Measurements from ENCODE around the gene KIAA1549. TPM values are rescaled to one million over a fixed set of nuclear protein-coding genes. Genes with fewer than 3 reads are reported as not detected.

Gene KIAA1549
- total RNA-seq, 1 experiment from 2014 or later = 14.1 TPM

GRCh38 chr7:138872576-138872975, 108.6 kb downstream of the KIAA1549 start:
- no peak for TF ChIP-seq CTCF (IDR thresholded peaks at IDR 0.05)
- intact Hi-C loops (cut with micrococcal nuclease; ENCODE audit: unreplicated experiment) = no loop called here
- Histone ChIP-seq H3K9me3 (ENCODE audit: control insufficient read depth, insufficient read depth, low read depth, low read length) (no peaks in the 10 kb centered on the region), H3K36me3 (ENCODE audit: control insufficient read depth, insufficient read depth, low read length) (no peaks in the 10 kb centered on the region), H3K4me3 (ENCODE audit: low read depth in 2 of 2, low read length in 2 of 2) (no peak overlapping the region), H3K4me1 (ENCODE audit: control insufficient read depth, insufficient read depth, low read length) (no peaks in the 10 kb centered on the region; the same call in 1 of the 2 replicates), H3K27ac (ENCODE audit: low read length) (no peak overlapping the region), H3K27me3 (ENCODE audit: control insufficient read depth, insufficient read depth, low read length) (no peaks in the 10 kb centered on the region)
- in situ Hi-C loops (cut with HindIII; ENCODE audit: low pct_unique_long_range_greater_than_20kb, low sequenced_read_pairs) = no loop called here
- DNase-seq (ENCODE audit: low read depth, low spot score) (no peak), ATAC-seq (no peak)
- CTCF ChIA-PET = interaction anchor here (0.6 kb wide), 1 partner anchor 402 kb away, joined by 9 read pairs; no protein-coding TSS in a partner anchor
- BruUV-seq (replicated peaks) = no TSS peak
- POLR2A ChIA-PET = interaction anchor here (0.7 kb wide), 1 partner anchor 101 kb away, joined by 8 read pairs; no protein-coding TSS in a partner anchor

GRCh38 chr7:138871814-138872090, 109.4 kb downstream of the KIAA1549 start:
- H3K4me3 ChIP-seq (ENCODE audit: low read depth in 2 of 2, low read length in 2 of 2) = no peak overlapping the region
- DNase-seq (ENCODE audit: low read depth, low spot score) (no peak), ATAC-seq (no peak)
- no peaks in the 10 kb centered on the region; the same call in 1 of the 2 replicates for H3K4me1 ChIP-seq (ENCODE audit: control insufficient read depth, insufficient read depth, low read length)
- no peaks in the 10 kb centered on the region for H3K36me3 ChIP-seq (ENCODE audit: control insufficient read depth, insufficient read depth, low read length)
- BruUV-seq (replicated peaks) = no TSS peak
- ChIA-PET CTCF (no interaction called here), POLR2A (no interaction called here)
- H3K9me3 ChIP-seq (ENCODE audit: control insufficient read depth, insufficient read depth, low read depth, low read length) = no peaks in the 10 kb centered on the region
- H3K27ac ChIP-seq (ENCODE audit: low read length) = no peak overlapping the region
- H3K27me3 ChIP-seq (ENCODE audit: control insufficient read depth, insufficient read depth, low read length) = no peaks in the 10 kb centered on the region
- intact Hi-C loops (cut with micrococcal nuclease; ENCODE audit: unreplicated experiment) = no loop called here
- in situ Hi-C loops (cut with HindIII; ENCODE audit: low pct_unique_long_range_greater_than_20kb, low sequenced_read_pairs) = no loop called here
- TF ChIP-seq POLR2AphosphoS5 (IDR thresholded peaks at IDR 0.05; ENCODE audit: low read depth, low read length) (no peak), TCF7L2 (IDR thresholded peaks at IDR 0.05; ENCODE audit: low read depth, low read length) (no peak), SIN3A (IDR thresholded peaks at IDR 0.05; ENCODE audit: borderline replicate concordance, insufficient read depth, low read depth, low read length) (no peak)

GRCh38 chr7:138871065-138871813, 110.0 kb downstream of the KIAA1549 start:
- ChIA-PET CTCF (no interaction called here), POLR2A (no interaction called here)
- no peak for ATAC-seq
- no peak for DNase-seq (ENCODE audit: low read depth, low spot score)
- Histone ChIP-seq H3K27me3 (ENCODE audit: control insufficient read depth, insufficient read depth, low read length) (no peaks in the 10 kb centered on the region), H3K4me1 (ENCODE audit: control insufficient read depth, insufficient read depth, low read length) (no peaks in the 10 kb centered on the region; the same call in 1 of the 2 replicates), H3K4me3 (ENCODE audit: low read depth in 2 of 2, low read length in 2 of 2) (no peak overlapping the region), H3K36me3 (ENCODE audit: control insufficient read depth, insufficient read depth, low read length) (no peaks in the 10 kb centered on the region), H3K9me3 (ENCODE audit: control insufficient read depth, insufficient read depth, low read depth, low read length) (no peaks in the 10 kb centered on the region), H3K27ac (ENCODE audit: low read length) (no peak overlapping the region)
- intact Hi-C loops (cut with micrococcal nuclease; ENCODE audit: unreplicated experiment) = no loop called here
- no peak for TF ChIP-seq SIN3A (IDR thresholded peaks at IDR 0.05; ENCODE audit: borderline replicate concordance, insufficient read depth, low read depth, low read length)
- no peak for TF ChIP-seq POLR2AphosphoS5 (IDR thresholded peaks at IDR 0.05; ENCODE audit: low read depth, low read length)
- no peak for TF ChIP-seq TCF7L2 (IDR thresholded peaks at IDR 0.05; ENCODE audit: low read depth, low read length)
- TF ChIP-seq CTCF (IDR thresholded peaks at IDR 0.05) = no peak
- TF ChIP-seq REST (IDR thresholded peaks at IDR 0.05; ENCODE audit: insufficient read depth in 1 of 2, low read depth in 2 of 2, low read length in 1 of 2) = no peak
- BruUV-seq (replicated peaks) = no TSS peak
- in situ Hi-C loops (cut with HindIII; ENCODE audit: low pct_unique_long_range_greater_than_20kb, low sequenced_read_pairs) = no loop called here
